ENCODE results near the gene NCDN.

Gene NCDN

GRCh38 chr1:35587736-35588135, 30.1 kb downstream of the NCDN start:
- DNase-seq (ENCODE audit: insufficient read length, low spot score) (no peak), FAIRE-seq (no peak)
- TF ChIP-seq POLR2A (IDR thresholded peaks at IDR 0.05; ENCODE audit: low read depth, low read length) (no peak), PAX5 (IDR thresholded peaks at IDR 0.05; ENCODE audit: insufficient read depth, low read length, severe bottlenecking) (no peak)

DNA sequence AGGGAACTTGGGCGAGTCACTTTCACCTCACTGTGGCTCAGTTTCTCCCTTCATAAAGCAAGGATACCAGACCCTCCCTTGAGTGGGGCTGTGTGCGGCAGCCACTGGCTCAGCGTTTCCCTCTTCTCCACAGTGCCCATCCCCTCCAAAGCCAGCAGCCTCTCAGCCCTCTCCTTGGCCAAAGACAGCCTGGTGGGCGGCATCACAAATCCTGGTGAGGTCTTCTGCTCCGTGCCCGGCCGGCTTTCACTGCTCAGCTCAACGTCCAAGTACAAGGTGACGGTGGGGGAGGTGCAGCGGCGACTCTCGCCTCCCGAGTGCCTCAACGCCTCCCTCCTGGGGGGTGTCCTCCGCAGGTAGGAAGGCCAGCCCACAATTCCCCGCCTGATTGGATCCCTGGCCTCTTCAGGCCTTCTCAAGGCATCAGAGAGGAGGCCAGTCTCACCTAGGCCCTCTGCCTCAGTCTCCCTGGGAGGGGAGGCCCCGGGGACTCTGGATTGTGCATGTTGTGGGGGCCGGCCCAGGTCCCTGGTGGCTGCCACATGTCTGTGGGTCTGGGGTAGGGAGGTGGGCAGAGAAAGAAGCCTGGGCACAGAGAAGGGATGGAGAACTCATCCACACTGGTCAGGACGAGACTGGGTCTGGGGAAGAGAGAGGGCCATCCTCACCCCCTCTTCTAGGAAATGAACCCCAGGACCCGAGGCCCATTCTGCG, 30.8 kb downstream of the NCDN start:
- TF ChIP-seq POLR2A (IDR thresholded peaks at IDR 0.05; ENCODE audit: low read depth, low read length): no peak
- TF ChIP-seq POLR2AphosphoS5 (IDR thresholded peaks at IDR 0.05; ENCODE audit: low read depth, low read length): no peak
- TF ChIP-seq TAF1 (IDR thresholded peaks at IDR 0.05; ENCODE audit: low read depth, low read length): no peak
- TF ChIP-seq POU2F2 (IDR thresholded peaks at IDR 0.05; ENCODE audit: low read depth, low read length): no peak
- no peak for TF ChIP-seq SPI1 (IDR thresholded peaks at IDR 0.05; ENCODE audit: low read depth, low read length)
- TF ChIP-seq PAX5 (IDR thresholded peaks at IDR 0.05; ENCODE audit: insufficient read depth, low read length, severe bottlenecking): no peak
- DNase-seq (ENCODE audit: insufficient read length, low spot score) (no peak), FAIRE-seq (no peak)

DNA sequence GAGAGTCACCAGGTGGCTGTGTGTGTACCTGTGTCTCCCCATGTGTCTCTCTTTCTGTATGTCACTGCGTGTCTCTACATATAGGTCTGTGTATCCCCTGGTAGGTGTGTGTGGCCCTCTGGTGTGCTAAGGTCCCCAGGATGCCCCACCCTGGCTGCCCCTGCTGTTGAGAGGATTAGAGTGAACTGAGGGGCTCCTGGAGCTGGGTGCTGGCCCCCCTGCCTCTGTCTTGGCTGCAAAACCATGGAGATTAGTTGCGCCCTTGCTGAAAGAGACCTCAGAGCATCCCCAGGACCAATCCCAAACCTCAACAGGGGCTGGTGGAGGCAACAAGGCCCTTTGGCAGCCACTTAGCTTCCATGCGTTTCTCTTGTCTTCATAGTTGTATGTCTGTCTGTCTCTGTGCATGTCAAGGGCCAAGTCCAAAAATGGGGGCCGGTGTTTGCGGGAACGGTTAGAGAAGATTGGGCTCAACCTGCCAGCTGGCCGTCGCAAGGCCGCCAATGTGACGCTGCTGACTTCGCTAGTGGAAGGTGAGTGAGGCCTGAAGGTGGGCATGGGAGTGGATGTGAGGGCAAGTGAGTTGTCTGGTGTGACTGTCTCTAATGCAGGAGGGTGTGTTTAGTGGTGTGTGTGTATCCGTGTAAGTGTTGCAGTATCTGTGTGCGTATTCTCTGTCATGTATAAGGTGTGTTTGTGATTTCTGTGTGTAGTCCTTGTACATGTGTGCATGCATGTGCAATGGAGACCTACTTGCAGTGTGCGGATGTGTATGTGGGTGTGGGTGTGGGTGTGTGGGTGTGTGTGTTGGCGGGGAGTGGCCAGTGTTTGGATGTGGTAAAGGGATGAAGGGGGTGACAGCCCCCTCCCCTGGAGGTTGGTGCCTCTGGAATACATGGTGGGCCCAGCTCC, 32.2 kb downstream of the NCDN start:
- no peak for TF ChIP-seq POLR2A (IDR thresholded peaks at IDR 0.05; ENCODE audit: low read depth, low read length)
- TF ChIP-seq TAF1 (IDR thresholded peaks at IDR 0.05; ENCODE audit: low read depth, low read length): no peak
- TF ChIP-seq SPI1 (IDR thresholded peaks at IDR 0.05; ENCODE audit: low read depth, low read length): no peak
- TF ChIP-seq PAX5 (IDR thresholded peaks at IDR 0.05; ENCODE audit: insufficient read depth, low read length, severe bottlenecking): no peak
- TF ChIP-seq POLR2AphosphoS5 (IDR thresholded peaks at IDR 0.05; ENCODE audit: low read depth, low read length): no peak
- no peak for TF ChIP-seq POU2F2 (IDR thresholded peaks at IDR 0.05; ENCODE audit: low read depth, low read length)
- FAIRE-seq (peak; percentile 9), DNase-seq (ENCODE audit: insufficient read length, low spot score) (no peak)

GRCh38 chr1:35590476-35591040, 33.0 kb downstream of the NCDN start:
- TF ChIP-seq PAX5 (IDR thresholded peaks at IDR 0.05; ENCODE audit: insufficient read depth, low read length, severe bottlenecking): no peak
- TF ChIP-seq POLR2AphosphoS5 (IDR thresholded peaks at IDR 0.05; ENCODE audit: low read depth, low read length): no peak
- no peak for TF ChIP-seq SPI1 (IDR thresholded peaks at IDR 0.05; ENCODE audit: low read depth, low read length)
- TF ChIP-seq TAF1 (IDR thresholded peaks at IDR 0.05; ENCODE audit: low read depth, low read length): no peak
- TF ChIP-seq POU2F2 (IDR thresholded peaks at IDR 0.05; ENCODE audit: low read depth, low read length): no peak
- no peak for TF ChIP-seq POLR2A (IDR thresholded peaks at IDR 0.05; ENCODE audit: low read depth, low read length)
- DNase-seq (ENCODE audit: insufficient read length, low spot score): no peak
- no peak for FAIRE-seq

DNA sequence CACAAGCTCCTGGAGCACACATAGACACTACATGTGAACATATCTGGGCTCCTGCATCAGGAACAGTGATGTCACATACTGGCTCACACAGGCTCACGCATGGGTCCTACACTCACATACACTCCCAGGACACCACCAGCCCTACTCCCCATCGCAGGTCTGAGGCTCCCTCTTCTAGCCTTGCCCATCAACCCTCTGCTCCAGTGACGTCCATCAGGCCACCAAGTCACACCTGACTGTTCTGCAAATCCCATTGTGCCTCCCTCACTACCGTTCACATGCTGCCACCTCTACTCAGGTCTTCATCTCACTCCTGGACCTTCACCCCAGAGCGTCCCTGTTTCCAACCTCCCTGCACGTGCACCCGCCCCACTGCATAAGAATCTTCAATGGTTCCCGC, 33.6 kb downstream of the NCDN start:
- no peak for FAIRE-seq
- no peak for DNase-seq (ENCODE audit: insufficient read length, low spot score)
- TF ChIP-seq SPI1 (IDR thresholded peaks at IDR 0.05; ENCODE audit: low read depth, low read length) (no peak), PAX5 (IDR thresholded peaks at IDR 0.05; ENCODE audit: insufficient read depth, low read length, severe bottlenecking) (no peak), POU2F2 (IDR thresholded peaks at IDR 0.05; ENCODE audit: low read depth, low read length) (no peak), POLR2AphosphoS5 (IDR thresholded peaks at IDR 0.05; ENCODE audit: low read depth, low read length) (no peak), TAF1 (IDR thresholded peaks at IDR 0.05; ENCODE audit: low read depth, low read length) (no peak), POLR2A (IDR thresholded peaks at IDR 0.05; ENCODE audit: low read depth, low read length) (no peak)

DNA sequence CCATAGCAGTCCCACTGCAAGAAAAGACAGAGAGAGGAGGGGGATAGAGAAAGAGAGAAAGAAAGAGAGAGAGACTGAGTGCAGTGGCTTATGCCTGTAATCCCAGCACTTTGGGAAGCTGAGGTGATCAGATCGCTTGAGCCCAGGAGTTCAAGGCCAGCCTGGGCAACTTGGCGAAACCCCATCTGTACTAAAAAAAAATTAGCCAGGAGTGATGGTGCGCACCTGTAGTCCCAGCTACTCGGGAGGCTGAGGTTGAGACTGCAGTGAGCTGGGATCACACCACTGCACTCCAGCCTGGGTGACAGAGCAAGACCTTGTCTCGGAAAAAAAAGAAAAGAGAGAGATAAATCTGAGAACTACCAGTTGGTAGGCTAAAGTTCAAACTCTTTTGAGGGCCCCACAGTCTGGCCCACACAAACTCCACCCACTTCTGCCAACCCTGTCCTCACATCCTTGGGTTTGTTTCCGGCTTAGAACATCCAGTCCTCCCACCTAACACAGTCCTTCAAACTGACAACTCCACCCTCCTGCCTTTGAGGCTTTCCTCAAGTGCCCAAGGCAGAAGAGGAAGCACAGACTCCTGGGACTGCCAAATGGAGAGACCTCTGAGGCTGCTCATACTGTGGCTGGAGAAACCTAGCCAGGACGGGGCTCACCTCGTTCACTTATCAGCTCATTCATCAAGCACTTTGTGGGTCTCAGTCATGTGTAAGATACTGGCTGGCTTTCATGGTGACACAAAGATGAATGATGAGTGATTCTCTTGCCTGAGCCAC, 35.6 kb downstream of the NCDN start:
- no peak for DNase-seq (ENCODE audit: insufficient read length, low spot score)
- FAIRE-seq: no peak
- TF ChIP-seq PAX5 (IDR thresholded peaks at IDR 0.05; ENCODE audit: insufficient read depth, low read length, severe bottlenecking): no peak

GRCh38 chr1:35594005-35594760, 36.6 kb downstream of the NCDN start:
- no peak for DNase-seq (ENCODE audit: insufficient read length, low spot score)
- FAIRE-seq: no peak
- TF ChIP-seq SPI1 (IDR thresholded peaks at IDR 0.05; ENCODE audit: low read depth, low read length) (no peak), POU2F2 (IDR thresholded peaks at IDR 0.05; ENCODE audit: low read depth, low read length) (no peak), POLR2AphosphoS5 (IDR thresholded peaks at IDR 0.05; ENCODE audit: low read depth, low read length) (no peak), PAX5 (IDR thresholded peaks at IDR 0.05; ENCODE audit: insufficient read depth, low read length, severe bottlenecking) (no peak), TAF1 (IDR thresholded peaks at IDR 0.05; ENCODE audit: low read depth, low read length) (no peak), POLR2A (IDR thresholded peaks at IDR 0.05; ENCODE audit: low read depth, low read length) (no peak)

- no peak for DNase-seq (ENCODE audit: insufficient read length, low spot score)
- FAIRE-seq: peak; percentile 75
- no peak for TF ChIP-seq SPI1 (IDR thresholded peaks at IDR 0.05; ENCODE audit: low read depth, low read length)
- TF ChIP-seq POLR2A (IDR thresholded peaks at IDR 0.05; ENCODE audit: low read depth, low read length): no peak
- no peak for TF ChIP-seq POLR2AphosphoS5 (IDR thresholded peaks at IDR 0.05; ENCODE audit: low read depth, low read length)
- TF ChIP-seq TAF1 (IDR thresholded peaks at IDR 0.05; ENCODE audit: low read depth, low read length): no peak
- no peak for TF ChIP-seq POU2F2 (IDR thresholded peaks at IDR 0.05; ENCODE audit: low read depth, low read length)
- TF ChIP-seq PAX5 (IDR thresholded peaks at IDR 0.05; ENCODE audit: insufficient read depth, low read length, severe bottlenecking): no peak
Observed at GRCh38 chr1:35595684-35596083, 38.1 kb downstream of the NCDN start.
